Testis (tissue), 2 donors: ENCODE data around the gene GMDS.

Source experiments
- CTCF ChIP-seq, 3 experiments: fragments of 450-650 bp in 2 of 3; fragments of 200-600 bp in 1 of 3; sonication (generic) in 1 of 3; IDR thresholded peaks; one replicate each; pipeline ENCODE4 v1.5.1; 2016 to 2019; ENCODE audit warnings: antibody characterized with exemption in 3 of 3, mild to moderate bottlenecking in 2 of 3, moderate library complexity in 1 of 3
- POLR2A ChIP-seq: fragments of 450-650 bp; IDR thresholded peaks from one replicate; pipeline ENCODE4 v1.6.1; 2017; ENCODE audit warnings: antibody characterized with exemption, mild to moderate bottlenecking, moderate library complexity

- TF ChIP-seq CTCF (IDR thresholded peaks at IDR 0.05) (no peak), POLR2A (no peak)
These were observed 442.7 kb downstream of the GMDS start for GRCh38 chr6:1802491-1803395.
